ENCODE measurements around the gene NAXE.
A peak's percentile ranks its signal among the peaks of the same experiment; 100 is the strongest.
"Not testable (repeated sequence)": the region's sequence is repeated elsewhere in the genome, so short reads cannot be mapped to it uniquely, and the experiment has no call there.

Gene NAXE

GRCh38 chr1:156591432-156592157 lies at the start of gene NAXE:
Gene NAXE, plus strand, starts transcription at chr1:156591776. Its CDS starts 29 bp downstream, at chr1:156591805.
- peak; percentile 61 for DNase-seq

- no peak for DNase-seq
These were observed 48.5 kb upstream of the NAXE start for GRCh38 chr1:156543066-156543465.

DNA sequence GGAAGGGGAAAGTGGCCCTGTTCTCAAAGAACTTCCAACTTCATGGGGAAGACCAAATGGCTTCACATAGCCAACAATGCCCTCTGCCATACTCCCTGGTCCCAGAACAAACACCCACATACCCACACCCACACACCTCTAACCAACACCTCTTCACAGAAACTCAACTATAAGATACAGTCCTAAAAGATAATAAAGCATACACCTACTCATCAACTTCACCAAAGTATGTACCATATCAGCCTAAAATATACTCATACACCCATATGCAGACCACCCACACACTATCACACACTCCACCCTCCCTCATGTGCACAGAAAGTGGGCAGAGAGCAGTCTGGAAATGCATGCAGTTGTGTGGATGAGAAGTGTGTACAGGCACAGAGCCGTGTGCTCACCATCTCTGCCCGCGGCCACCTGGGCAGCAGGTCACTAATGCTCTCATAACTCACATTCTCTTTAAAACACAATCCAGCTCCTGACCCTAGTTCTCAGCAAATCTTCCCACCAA lies 46.9 kb upstream of the NAXE start:
- no peak for DNase-seq

GRCh38 chr1:156546267-156546666 lies 45.3 kb upstream of the NAXE start:
- DNase-seq = no peak

GRCh38 chr1:156547434-156547833 lies 44.1 kb upstream of the NAXE start:
- DNase-seq = no peak

DNA sequence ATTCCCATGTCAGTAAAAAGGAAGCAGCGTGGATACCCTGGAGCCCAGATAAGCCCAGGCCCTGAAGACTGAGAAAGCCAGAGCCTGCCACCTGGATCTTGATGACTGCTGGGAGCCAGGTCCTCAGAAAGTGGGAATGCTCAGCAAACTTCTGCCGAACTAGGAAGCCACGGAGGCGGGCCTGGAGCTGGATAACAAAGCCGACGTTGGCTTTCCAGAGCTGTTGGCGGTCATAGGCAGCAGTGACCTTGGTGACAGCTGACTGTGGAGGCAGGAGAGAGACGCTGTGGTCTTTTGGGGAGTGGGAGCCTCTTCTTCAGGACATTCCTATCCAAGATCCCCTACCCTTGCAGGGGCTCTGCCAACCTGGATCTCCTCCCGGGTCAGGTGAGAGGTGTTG lies 43.6 kb upstream of the NAXE start:
- DNase-seq = no peak

- DNase-seq = no peak
These were observed 42.2 kb upstream of the NAXE start for GRCh38 chr1:156549390-156549789.

DNA sequence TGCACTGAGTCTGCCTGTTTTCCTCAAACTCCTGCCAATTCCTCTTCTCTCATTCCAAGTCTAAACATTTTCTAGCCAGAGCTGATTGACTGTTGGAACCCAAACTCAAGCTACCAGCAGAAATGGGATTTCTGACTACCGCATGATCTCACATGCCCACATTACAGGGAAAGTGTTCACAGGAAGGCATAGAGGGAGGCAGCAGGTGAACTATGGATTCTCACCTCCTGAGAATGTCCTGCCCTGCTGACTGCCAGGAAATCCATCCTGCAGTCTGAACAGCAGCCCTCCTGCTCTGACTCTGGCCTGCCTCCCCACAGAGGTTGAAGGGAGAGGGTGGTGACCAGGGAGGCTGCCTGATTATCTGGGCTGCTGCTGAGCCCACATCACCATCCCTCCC lies 41.7 kb upstream of the NAXE start:
- no peak for DNase-seq

GRCh38 chr1:156550346-156550745 lies 41.2 kb upstream of the NAXE start:
- no peak for DNase-seq

GRCh38 chr1:156551066-156551643 lies 40.4 kb upstream of the NAXE start:
- no peak for DNase-seq

DNA sequence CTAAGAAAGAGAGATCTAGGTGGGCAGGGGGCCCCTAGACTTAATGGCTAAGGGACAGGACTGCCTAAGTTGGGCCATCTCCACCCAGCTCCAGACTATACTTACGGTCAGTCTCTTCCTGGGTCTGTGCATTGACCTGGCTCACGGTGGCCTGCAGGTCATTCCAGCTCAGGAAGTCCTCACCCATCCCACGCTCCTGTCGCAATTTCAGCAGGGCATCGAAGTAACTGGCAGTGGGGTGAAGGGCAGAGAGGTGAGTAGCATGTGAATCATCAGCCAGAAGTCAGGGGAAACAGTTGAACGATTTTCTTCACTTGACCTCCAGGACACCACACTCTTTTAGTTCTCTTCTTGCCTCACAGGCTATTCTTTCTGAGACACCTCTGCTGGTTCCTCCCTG lies 39.7 kb upstream of the NAXE start:
- no peak for DNase-seq

DNA sequence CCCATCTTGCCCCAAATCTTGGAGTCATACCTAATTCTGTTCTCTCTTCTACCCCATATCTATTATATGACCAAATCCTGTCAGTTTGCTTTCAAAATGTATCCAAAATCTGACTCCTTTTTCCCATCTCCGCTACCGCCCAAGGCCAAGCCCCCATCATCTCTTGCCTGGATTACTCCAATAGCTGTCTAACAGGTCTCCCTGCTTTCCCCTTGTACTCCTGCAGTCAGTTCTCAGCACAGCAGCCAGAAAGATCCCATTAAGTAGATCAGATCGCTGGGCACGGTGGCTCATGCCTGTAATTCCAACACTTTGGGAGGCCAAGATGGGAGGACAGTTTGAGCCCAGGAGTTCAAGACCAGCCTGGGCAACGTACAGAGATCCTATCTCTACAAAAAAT lies 39.1 kb upstream of the NAXE start:
- no peak for DNase-seq

DNA sequence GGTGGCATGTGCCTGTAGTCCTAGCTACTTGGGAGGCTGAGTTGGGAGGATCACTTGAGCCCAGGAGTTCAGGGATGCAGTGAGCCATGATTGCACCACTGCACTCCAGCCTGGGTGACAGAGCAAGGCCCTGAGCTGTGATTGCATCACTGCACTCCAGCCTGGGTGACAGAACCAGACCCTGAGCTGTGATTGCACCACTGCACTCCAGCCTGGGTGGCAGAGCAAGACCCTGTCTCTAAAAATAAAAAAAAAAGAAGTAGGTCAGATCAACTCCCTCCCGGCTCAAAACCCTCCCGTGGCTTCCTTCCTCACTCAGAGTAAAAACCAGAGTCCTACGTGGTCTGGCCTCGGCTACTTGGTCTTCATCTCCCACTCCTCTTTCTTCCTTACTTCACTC lies 38.6 kb upstream of the NAXE start:
- not testable (repeated sequence) for DNase-seq

DNA sequence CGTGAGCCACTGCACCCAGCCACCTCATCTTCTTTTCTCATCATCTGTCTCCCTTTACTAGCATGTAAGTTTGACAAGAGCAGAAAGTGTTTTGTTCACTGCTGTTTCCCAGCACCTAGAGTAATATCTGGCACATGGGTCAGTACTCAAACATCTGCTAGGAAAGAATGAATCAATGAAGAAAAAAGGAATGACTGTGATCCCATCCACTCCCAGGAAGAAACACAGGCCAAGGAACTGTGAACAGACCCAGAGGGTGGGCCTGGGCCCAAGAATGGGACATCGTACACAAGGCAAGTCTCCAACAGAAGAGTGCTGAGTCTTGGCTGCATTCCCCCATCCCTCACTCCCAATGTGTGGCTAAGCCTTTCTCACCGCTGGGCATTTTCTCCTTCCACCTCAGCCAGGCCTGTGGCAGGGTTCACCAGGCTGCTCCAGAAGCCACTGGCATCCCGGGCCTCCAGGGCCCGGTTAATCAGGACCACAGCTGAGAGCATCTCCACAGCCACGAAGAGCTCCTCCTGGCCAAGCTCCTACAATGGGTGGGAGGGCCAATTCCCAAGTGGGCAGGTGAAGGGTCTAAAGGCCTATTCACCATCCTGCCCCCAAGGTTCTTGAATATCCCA lies 37.6 kb upstream of the NAXE start:
- no peak for DNase-seq

DNA sequence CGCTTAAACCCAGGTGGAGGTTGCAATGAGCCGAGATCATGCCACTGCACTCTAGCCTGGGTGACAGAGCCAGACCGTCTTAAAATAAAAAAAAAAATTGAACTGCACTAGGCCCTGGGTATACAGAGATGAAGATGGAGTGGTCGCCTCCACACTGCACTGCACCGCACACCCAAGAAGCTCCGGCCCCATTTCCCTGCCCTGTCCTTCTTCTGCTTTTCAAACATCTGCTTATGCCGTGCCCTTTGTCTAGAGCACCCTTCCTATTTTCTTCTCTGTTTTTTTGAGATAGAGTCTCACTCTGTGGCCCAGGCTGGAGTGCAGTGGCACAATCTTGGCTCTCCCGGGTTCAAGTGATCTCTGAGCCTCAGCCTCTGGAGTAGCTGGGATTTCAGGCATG lies 36.6 kb upstream of the NAXE start:
- DNase-seq = no peak

- no peak for DNase-seq
These were observed 35.9 kb upstream of the NAXE start for GRCh38 chr1:156555715-156556114.

- DNase-seq = no peak
These were observed 35.2 kb upstream of the NAXE start for GRCh38 chr1:156556354-156556753.

- DNase-seq = no peak
These were observed 32.3 kb upstream of the NAXE start for GRCh38 chr1:156559086-156559796.

GRCh38 chr1:156559797-156560385 lies 31.7 kb upstream of the NAXE start:
- no peak for DNase-seq

DNA sequence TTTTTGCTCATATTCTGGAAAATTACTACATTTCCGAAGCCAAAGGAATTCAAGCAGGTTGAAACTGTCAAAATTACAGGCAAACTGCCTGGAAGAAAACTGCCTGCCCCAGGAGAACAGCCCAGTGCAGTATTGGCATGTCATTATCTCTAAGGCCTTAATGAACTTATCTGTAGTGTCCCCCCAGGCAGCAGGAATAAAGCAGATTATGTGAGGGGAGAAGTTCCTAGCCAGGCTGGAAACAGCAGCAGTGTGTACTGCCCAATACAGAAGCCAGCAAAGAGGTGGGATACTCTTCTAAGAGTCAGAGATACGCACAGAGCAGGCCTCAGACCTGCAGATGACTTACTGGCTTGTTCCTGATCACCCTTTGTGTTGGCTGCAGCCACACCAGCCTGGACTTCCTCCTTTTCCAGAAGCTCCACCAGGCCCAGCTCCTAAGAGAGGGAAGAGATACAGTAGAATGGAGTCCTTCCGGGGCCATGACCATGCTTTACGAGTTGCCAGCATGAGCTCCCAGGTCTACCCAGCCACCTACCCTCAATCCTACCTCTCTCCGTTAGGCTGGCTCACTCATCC lies 30.9 kb upstream of the NAXE start:
- no peak for DNase-seq

- no peak for DNase-seq
These were observed 26.1 kb upstream of the NAXE start for GRCh38 chr1:156565519-156565918.

GRCh38 chr1:156566436-156566835 lies 25.1 kb upstream of the NAXE start:
- no peak for DNase-seq
